Stimulated activated CD4-positive, alpha-beta T cell treated with anti-CD3 and anti-CD28 coated beads, Interleukin-4, amount 100 ng/mL, for 48 hours (primary cell): ENCODE data around the gene ISX.

Experiments used
- DNase-seq, 2 donors: peaks; one replicate each; pipeline ENCODE4 v3.0.0-alpha.2; 2020; ENCODE audit warnings: low read depth in 2 of 2

Gene ISX

DNA sequence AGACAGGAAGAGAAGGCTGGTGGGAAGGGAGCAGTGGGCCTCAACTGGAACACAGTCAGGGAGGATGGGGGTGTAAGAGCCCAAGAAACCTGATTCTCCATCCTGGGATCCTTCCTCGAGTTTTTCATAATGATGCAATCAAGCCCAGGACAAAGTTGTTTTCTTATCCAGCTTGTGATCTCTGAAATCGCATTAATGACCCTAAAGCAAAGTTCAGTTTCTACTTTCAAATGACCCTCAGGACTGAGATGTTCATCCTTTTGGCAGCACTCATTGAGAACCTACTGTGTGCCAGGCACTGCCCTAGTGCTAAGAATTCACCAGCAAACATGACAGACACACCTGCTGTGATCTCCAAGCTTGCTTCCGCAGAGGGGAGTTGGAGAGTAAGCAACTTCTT is 45.3 kb downstream of the ISX start:
- DNase-seq, result no peak

DNA sequence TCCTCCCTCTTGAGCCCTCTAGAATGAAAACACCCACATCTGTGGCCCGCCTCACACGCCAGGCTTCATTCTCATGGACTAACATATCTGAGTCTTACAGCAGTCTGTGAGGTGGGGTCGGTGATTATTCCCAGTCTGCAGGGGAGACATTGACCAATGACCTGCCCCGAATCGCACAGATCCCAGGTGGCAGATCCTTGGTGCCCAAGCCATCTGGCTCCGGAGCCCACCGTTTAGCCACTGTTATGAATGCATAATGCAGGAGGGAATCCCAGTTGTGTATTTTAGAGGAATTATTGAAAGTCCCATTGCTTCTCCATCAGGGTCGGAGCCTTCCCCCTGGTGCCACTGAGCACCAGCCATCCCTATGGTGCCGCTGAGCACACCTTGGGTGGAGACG is 47.4 kb downstream of the ISX start:
- DNase-seq, result no peak

DNA sequence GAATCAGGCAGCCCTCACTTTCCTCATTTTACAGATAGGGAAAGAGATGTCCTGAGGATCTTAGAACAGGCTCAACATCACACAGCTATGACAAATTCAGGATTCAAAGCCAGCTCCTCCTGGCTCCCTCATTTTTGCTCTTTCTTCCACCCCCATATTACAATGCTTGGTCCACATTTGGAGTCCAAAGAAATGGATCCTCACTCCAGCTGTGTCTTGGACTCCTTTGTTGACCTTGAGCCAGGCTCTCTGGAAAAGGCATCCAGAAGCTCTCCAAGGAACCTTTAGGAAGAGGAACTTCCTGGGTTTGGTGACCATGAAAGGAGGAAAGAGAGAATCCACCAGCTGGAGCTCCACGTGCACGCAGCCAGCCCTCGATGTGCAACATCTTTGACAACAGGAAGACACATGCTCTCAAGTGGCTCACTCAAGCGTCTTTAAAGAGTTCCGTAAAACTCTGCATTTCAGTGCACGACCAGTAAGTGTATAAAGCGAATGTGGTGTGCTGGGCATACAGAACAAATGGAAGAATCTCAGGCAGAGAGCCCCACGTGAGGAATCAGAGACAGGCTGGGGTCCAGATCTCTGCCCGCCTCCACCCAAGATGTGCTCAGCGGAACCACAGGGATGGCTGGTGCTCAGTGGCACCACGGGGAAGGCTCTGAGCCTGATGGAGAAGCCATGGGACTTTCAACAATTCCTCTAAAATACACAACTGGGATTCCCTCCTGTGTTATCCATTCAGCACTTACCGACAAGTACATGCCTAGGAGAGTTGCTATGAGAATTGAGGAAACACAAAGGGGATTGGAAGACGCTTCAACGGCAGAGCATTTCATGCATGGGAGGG is 48.4 kb downstream of the ISX start:
- no peak for DNase-seq

DNA sequence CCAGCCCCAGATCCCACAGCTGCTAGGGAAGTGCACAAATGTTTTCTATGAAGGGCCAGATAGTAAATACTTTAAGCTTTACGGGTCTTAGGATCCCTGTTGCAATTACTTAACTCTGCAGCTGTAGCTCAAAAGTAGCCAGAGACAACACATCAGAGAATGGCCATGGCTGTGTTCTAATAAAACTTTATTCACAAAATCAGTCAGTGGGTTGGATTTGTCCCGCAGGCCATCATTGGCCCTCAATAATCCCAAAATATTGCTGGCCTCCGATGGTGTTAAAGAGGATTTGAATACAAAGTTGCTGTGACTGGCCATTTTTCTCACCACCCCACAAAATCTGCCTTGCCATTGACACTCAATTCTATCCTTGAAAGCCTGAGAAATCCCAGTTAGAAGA is 49.6 kb downstream of the ISX start:
- no peak for DNase-seq

DNA sequence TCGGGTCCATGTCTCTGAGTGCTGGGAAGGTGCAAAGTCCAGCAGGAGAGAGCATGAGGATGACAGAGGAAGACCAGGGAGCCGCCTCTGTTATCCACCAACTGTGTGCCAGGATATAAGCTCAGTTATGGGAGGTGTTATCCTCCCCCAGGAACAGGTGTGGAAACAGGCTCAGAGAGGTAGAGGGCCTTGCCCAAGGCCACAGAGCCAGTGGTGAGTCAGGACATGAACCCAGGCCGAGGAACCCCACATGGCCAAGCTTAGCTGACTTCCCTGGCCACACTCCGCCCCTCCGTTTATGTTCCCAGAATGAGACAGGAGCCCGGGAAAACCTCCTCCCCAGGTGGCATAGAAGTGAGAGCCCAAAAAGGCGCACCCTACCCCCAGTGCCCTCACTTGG is 50.3 kb downstream of the ISX start:
- no peak for DNase-seq

DNA sequence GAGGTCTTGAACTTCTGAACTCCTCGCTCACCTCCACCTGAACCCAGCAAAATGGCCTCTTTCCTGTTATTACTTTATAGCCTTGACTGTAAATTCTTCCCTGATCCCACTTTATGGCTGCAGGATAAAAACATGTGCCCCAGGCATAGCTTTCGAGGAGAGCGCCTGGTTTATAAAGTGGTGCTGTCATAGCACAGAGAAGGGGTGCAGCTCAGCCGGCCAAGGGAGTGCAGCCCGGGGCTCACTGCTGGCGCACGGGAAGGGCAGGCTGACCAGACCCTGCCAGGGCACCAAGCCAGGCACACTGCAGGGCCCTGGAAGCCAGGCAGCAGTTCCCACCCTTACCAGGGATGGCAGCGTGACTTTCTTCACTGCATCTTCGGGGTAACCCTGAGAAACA is 50.9 kb downstream of the ISX start:
- no peak for DNase-seq

DNA sequence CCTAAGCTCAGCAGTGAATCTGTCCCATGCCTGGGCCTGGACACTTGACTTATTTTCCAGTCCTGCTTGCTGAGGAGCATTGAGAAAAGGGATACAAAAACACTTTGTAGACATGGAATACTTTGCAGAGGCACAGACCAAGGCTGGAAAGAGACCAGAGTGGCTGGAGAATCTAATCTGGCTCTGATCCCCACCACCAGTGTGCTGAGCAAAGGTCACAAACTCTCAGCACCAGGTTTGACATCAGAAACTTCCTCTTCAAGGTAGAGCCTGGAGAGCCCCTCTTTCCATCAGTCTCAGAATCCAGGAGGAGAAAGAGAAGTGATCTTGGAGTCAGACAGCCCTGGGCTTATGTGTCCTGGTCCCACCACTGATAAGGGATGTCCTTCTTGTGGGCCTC is 53.5 kb downstream of the ISX start:
- DNase-seq, result no peak

DNA sequence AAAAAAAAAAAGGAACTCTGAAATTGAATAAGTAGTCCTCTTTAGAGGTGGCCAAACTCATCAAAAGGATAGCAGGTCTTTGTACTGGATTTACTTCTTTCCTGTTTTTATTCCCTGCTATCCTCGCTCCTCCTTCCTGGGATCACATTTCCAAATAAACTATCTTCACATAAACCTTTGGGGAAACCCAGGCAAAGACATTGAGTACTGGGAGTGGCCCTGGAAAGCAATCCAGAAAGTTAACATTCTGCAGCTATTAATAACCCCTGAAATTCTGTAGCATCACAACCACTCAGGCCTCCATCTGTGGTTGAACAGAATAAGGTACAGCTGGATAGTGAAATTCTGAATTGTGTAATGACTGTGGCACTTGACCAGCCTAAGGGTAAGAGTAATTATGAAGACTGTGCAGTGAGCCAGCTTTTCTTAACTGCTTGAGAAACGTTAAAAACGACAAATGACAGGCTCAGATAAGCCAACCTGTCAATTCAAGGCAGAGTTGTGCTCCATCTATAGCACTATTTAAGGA is 58.8 kb downstream of the ISX start:
- no peak for DNase-seq

DNA sequence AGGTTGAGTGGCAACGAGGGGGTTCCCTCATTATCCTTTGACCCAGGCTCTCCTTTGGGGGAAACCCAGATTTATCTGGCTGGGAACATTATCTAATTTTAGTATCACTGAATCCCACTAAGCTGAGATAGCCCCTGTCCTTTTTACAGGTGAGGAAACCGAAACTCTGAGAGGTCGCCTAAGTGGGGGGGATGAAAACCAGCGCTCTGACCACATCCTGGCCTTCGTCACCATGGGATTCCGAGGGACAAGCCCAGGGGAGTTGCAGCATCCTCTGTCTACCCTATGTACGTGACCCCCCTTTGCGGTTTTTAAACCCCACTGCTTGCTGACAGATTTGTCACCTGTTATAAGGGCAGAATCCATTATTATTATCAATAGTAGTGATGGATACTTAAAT is 61.0 kb downstream of the ISX start:
- DNase-seq, result no peak

DNA sequence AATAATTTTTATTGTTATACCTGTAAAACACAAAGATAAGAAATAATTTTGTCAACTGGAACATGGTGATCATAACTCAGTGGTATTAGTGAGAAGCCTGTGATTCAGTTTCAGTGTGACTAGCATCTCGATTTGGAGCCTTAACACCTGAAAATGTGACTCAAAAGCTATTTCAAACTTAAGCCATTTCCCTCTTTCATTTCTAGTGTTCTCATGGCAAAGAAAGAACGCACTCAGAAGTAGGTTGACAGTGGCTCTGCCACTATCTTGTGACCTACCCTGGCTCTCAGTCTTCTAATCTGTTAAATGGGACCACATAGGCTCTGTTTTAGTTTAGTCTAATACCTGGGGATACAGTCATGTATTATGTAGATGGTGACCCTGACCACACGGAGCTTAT is 62.7 kb downstream of the ISX start:
- DNase-seq, result no peak

DNA sequence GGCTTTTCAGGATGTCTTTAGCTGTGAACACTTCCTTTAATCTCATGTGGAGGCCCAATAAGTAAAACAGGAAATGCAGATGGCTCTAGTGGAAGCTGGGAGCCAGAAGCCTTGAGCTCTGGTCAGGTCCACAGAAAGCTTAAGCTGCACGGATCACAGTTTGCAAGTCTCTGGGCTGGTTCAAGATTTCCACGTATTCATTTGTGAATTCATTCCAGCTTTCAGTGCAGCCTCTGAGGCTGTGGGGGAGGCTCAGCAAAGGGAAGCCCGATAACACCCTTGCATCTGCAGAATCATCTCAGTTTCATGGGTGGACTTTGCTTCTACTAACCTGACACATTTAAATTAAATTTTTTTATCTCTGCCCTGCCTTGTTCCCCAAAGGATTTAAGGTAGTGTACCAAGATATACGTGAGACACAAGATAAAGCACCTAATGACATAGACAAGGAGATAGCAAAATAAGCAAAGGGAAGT is 65.6 kb downstream of the ISX start:
- no peak for DNase-seq

DNA sequence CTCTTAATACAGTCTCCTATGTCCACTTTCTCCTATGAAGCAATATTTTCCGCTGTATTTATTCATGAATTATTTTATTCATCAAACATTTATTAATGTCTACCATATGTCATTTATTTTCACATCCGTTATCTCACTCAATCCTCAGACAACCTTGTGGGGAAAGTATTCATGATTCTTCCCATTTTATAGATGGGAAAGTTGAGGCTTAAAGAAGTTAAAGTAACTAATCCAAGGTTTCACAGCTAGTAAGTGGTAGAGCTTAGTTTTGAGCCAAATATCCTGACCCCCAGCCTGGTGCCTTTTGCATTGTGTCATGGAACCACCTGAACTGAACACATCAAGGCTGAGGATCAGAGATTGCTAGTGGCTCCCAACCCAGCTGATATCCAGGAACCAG is 66.6 kb downstream of the ISX start:
- DNase-seq, result no peak

DNA sequence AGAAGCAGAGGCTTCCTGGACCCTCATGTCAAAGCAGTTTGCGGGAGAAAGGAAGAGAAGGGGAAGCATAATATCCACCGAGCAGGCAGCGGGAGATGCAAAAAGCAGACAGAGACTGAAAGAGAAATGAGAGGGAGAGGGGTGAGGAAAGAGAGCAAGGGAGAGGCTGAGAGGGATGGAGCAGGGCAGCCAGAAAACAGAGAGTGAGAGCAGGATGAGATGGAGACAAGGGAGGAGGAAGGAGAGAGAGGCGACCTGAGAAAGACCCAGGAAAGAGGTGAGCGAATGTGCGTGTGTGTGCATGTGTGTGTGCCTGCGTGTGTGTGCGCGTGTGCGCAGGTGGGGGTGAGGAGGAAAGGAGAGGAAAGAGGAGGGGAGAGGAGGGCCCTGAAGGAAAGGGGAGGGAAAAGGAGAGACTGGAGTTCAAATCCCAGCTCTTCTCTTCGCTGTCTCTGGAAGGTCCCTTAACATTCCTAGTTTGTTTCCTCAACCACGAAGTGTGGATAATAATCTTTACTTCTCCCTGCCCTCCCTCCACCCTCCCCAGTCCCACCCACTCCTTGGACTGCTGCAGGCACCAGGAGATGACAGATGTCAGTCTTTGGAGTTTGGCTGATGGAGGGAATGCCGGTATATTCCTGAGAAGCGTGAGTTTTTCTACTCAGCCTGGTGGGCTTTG is 67.9 kb downstream of the ISX start:
- DNase-seq, result no peak

DNA sequence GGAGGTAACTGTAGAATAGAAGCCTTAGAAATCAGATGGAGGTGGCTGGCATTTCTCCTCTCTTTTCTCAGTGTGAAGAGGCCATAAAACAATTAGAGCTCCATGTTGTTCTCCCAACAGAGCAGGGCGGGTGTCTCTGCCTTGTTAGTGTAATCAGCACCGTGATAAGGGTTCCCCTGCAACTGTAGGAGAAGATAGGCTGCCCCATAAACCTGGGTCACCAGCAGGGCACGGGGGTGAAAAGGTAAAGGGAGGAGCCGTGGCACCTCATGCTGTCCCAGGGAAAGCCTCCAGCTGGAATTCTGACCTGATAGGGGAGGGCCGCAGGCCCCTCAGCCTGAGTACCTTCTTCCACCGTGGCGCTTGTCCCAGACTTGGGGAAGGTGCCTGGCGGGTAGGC is 68.7 kb downstream of the ISX start:
- no peak for DNase-seq

DNA sequence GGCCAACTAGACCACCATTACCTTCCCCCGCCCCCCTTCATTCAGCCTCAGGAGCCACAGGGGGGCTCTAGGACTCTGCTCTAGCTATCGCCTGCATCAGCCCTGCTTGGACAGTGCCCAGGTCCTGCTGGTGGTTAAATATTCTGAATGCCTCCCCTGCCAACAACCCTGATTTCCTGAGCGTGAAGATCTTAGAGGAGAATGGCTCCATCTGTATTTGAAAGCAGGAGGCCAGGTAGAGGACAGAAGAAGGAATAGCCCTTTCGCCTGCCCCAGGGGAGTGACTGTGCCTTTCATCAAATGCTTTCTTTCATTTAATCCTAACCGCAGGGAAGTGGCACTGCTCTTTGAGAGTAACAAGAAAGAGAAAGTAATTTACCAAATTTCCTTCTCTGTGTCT is 69.2 kb downstream of the ISX start:
- DNase-seq, result no peak
